Prostate gland (tissue), 2 donors: ENCODE measurements around the gene NPLOC4. TPM values are rescaled to one million over a fixed set of nuclear protein-coding genes. Genes with fewer than 3 reads are reported as not detected.

Source experiments
- DNase-seq: peaks from one replicate; pipeline ENCODE4 v3.0.0-alpha.2; 2019; ENCODE audit warnings: low spot score
- H3K27ac ChIP-seq, 2 donors: fragments of 200-600 bp; sonication (generic); 2 replicates each; pipeline ENCODE4 v1.5.1; 2017 to 2019
- H3K27me3 ChIP-seq: fragments of 200-600 bp; sonication (generic); replicated peaks from 2 replicates; pipeline ENCODE4 v1.5.1; 2019; ENCODE audit not compliant: insufficient read depth
- H3K36me3 ChIP-seq, 2 donors: fragments of 200-600 bp; sonication (generic); 1 replicate in 1 of 2; 2 replicates in 1 of 2; pipeline versions ENCODE4 v1.5.1 to v1.8.1; 2017 to 2019
- H3K4me1 ChIP-seq: fragments of 200-600 bp; sonication (generic); replicated peaks from 2 replicates; pipeline ENCODE4 v1.5.1; 2019
- H3K4me3 ChIP-seq, 2 donors: fragments of 200-600 bp; sonication (generic); 2 replicates each; pipeline ENCODE4 v1.5.1; 2017 to 2019
- H3K9me3 ChIP-seq: fragments of 200-600 bp; sonication (generic); 2 replicates; pipeline ENCODE4 v1.5.1; 2017
- POLR2A ChIP-seq: fragments of 450-650 bp; IDR thresholded peaks from one replicate; pipeline ENCODE4 v1.6.1; 2016; ENCODE audit warnings: antibody characterized with exemption, mild to moderate bottlenecking
- POLR2AphosphoS5 ChIP-seq: sonication (generic); formaldehyde crosslinking; IDR thresholded peaks from one replicate; pipeline ENCODE4 v1.6.1; 2017; ENCODE audit warnings: antibody characterized with exemption
- WGBS: methylation state at CpG from one replicate; pipeline ENCODE4 v1.1.5; 2018; 5-methylcytosine and 5-hydroxymethylcytosine counted together
- intact Hi-C: fragments of 100-400 bp; cut with DNase I; formaldehyde crosslinking; loops from one replicate; pipeline ENCODE4 v1.14.2; 2022
- total RNA-seq, 2 donors: library from RNA; depleted of rRNA; stranded (reverse); fragments of >200 nt; gene quantifications; one replicate each; pipeline ENCODE4 v1.1.0, GENCODE V29; 2016
- TF ChIP-seq, protein P1 (sequence below), 4 experiments: fragments of 200-600 bp in 2 of 4; fragments of 450-650 bp in 2 of 4; sonication (generic) in 2 of 4; IDR thresholded peaks; 1 replicate in 3 of 4; 2 replicates in 1 of 4; pipeline ENCODE4 v1.5.1; 2016 to 2019; ENCODE audit warnings: antibody characterized with exemption in 4 of 4, mild to moderate bottlenecking in 2 of 4, moderate library complexity in 2 of 4

NPLOC4 gene
- total RNA-seq, 2 donors from 2014 or later, result 40.1 to 84.8 TPM

DNA sequence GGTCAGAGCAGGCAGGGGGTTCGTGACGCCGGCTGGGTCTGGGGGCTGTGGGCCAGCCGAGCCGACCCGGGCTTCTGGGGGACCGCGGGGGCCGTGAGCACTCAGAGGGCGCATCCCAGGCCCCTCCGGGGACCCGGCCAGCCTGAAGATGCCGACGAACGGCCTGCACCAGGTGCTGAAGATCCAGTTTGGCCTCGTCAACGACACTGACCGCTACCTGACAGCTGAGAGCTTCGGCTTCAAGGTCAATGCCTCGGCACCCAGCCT is 108.6 kb downstream of the NPLOC4 start:
- Histone ChIP-seq H3K27ac (no peak overlapping the region), H3K4me1 (no peaks in the 10 kb centered on the region), H3K9me3 (no peaks in the 10 kb centered on the region), H3K4me3 (no peak overlapping the region), H3K27me3 (no peaks in the 10 kb centered on the region), H3K36me3 (no peaks in the 10 kb centered on the region)
- no peak for TF ChIP-seq POLR2A
- no peak for TF ChIP-seq POLR2AphosphoS5
- TF ChIP-seq, protein P1, sequence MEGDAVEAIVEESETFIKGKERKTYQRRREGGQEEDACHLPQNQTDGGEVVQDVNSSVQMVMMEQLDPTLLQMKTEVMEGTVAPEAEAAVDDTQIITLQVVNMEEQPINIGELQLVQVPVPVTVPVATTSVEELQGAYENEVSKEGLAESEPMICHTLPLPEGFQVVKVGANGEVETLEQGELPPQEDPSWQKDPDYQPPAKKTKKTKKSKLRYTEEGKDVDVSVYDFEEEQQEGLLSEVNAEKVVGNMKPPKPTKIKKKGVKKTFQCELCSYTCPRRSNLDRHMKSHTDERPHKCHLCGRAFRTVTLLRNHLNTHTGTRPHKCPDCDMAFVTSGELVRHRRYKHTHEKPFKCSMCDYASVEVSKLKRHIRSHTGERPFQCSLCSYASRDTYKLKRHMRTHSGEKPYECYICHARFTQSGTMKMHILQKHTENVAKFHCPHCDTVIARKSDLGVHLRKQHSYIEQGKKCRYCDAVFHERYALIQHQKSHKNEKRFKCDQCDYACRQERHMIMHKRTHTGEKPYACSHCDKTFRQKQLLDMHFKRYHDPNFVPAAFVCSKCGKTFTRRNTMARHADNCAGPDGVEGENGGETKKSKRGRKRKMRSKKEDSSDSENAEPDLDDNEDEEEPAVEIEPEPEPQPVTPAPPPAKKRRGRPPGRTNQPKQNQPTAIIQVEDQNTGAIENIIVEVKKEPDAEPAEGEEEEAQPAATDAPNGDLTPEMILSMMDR (IDR thresholded peaks at IDR 0.05), result no peak
- intact Hi-C loops, result no loop called here
- 59% methylated on average over 14 of the region's 20 CpGs for WGBS
- DNase-seq, result no peak

DNA sequence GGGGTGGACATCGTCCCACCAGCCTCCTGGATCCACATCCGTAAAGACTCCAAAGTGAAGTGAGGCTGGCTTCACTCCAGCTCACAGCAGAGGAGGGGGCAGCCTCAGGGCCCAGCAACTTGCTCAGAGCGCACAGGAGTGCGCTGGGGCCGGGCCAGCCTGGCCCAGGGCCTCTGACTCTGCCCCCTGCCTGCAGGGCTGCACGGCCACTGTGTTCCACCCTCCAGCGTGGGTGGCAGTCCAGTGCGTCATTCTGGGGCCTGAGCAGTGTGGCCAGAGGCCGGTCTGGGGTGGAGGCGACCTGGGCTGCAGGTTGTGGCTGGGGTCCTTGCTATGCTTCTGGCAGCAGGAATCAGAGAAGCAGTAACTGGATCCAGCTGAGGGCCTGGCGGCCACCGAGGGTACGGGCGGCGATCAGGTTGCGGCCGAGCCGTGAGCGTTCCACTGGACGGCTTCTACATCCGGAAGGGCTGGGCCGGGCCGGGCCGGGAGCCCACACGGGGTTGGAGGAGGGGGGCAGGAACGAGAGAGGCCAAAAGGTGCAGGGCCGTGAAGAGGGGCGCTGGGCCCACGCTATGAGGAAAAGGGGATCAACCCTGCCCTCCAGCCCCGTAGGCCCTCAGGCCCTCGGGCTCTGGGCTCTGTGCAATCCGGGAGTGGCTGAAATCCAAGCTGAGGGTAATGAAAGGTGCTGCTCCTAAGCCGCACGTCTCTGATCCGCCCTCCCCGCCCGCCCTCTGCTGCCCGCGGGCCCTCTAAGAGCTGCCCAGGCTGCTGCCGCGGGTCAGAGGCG is 109.1 kb downstream of the NPLOC4 start, which contains the start of gene FSCN2:
FSCN2 (plus strand) TSS at position 787 of the 793 bp plus-strand sequence. CDS start 155 bp downstream, outside the sequence.
- H3K27me3 ChIP-seq, result no peaks in the 10 kb centered on the region
- TF ChIP-seq, protein P1 (IDR thresholded peaks at IDR 0.05), result peak in 2 of 4 experiments; percentile 14 to 16
- no peak for TF ChIP-seq POLR2AphosphoS5
- no peak for TF ChIP-seq POLR2A
- H3K4me1 ChIP-seq, result no peaks in the 10 kb centered on the region
- H3K4me3 ChIP-seq, result no peak within 1 kb of the TSS
- no peak for DNase-seq
- H3K27ac ChIP-seq, result no peak within 1 kb of the TSS
- H3K9me3 ChIP-seq, result no peaks in the 10 kb centered on the region
- WGBS, result 27% methylated on average over 30 of the region's 42 CpGs
- no peaks in the 10 kb centered on the region for H3K36me3 ChIP-seq
- intact Hi-C loops, result no loop called here

DNA sequence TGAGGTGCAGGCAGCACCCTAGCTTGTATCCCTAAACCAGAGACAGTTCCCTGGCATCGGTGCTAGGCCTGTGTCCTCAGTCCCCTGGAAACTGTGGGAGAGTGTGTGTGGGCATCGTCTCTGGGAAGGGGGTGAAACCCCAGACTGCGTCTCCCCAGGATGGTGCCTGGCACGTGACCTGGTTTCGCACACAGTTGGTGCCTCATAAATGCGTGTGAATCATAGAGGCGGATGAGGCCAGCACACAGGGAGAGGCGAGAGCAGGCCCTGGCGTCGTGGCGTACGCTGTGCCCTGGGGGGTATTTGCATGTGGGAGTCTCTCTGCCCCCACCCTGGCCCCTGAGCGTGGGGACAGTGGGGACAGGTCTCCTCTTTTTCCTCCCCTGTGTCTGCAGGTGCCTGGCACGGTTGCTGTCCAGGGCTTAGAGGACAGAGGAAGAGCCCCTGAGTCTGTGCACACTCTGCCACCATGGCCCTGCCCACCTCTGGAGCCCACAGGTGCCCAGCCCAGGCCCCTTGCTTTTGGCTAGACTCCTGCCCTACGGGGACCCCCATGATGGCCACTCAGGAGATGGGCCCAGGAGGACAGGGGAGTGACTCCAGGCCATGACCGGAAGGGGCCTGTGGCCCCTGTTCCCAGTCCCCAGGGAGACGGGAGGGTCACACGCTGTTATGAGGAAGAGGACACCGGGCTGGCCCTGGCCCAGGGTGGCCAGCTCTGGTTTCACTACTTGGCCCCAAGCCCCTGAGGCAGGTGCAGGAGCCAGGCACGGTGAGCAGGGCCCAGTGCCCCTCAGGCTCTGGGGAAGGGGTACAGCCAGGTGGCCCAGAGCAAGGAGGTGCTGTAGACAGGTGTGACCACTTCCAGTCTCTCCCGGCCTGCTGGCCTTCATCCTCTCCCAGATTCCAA is 110.0 kb downstream of the NPLOC4 start:
- intact Hi-C loops, result no loop called here

DNA sequence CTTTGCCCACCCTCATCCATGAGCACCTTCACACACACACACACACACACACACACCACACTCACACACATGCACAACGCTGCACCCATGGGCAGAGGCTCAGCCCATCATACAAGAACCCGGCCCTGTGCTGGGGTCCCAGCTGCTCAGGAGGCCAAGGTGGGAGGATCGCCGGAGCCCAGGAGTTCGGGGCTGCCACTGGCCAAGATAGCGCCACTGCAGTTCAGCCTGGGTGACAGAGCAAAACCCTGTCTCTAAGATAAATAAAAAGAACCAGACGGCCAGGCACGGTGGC is 112.1 kb downstream of the NPLOC4 start:
- H3K4me1 ChIP-seq, result peaks cover under 1% of the 10 kb centered on the region

More for the DNA sequence above, 110.0 kb downstream of the NPLOC4 start:
- H3K4me3 ChIP-seq, result no peak overlapping the region
- no peak overlapping the region for H3K27ac ChIP-seq
- no peaks in the 10 kb centered on the region for H3K9me3 ChIP-seq
- no peaks in the 10 kb centered on the region for H3K36me3 ChIP-seq
- TF ChIP-seq, protein P1 (IDR thresholded peaks at IDR 0.05), result no peak
- TF ChIP-seq POLR2AphosphoS5 (no peak), POLR2A (no peak)
- no peaks in the 10 kb centered on the region for H3K27me3 ChIP-seq
- no peaks in the 10 kb centered on the region for H3K4me1 ChIP-seq
- no peak for DNase-seq
- 85% methylated on average over 21 of the region's 21 CpGs for WGBS

More for the DNA sequence above, 112.1 kb downstream of the NPLOC4 start:
- DNase-seq, result no peak
- H3K9me3 ChIP-seq, result no peaks in the 10 kb centered on the region
- no peak overlapping the region for H3K4me3 ChIP-seq
- H3K27me3 ChIP-seq, result no peaks in the 10 kb centered on the region
- TF ChIP-seq, protein P1 (IDR thresholded peaks at IDR 0.05), result no peak
- TF ChIP-seq POLR2AphosphoS5, result no peak
- no peak for TF ChIP-seq POLR2A
- intact Hi-C loops, result no loop called here
- H3K27ac ChIP-seq, result no peak overlapping the region
- 80% methylated on average over 8 of the region's 8 CpGs for WGBS
- no peaks in the 10 kb centered on the region for H3K36me3 ChIP-seq
